GM21619 (cell line): ENCODE measurements around the gene CCDC142.
"Not testable (repeated sequence)": the region's sequence is repeated elsewhere in the genome, so short reads cannot be mapped to it uniquely, and the experiment has no call there.

Source experiments
- ATAC-seq: cut with Tn5 transposase; IDR thresholded peaks from one replicate; pipeline ENCODE4 v1.9.1; 2021; ENCODE audit not compliant: unreplicated experiment

CCDC142 gene

GRCh38 chr2:74447230-74447999 lies 35.4 kb downstream of the CCDC142 start:
- ATAC-seq, result no peak

- ATAC-seq, result no peak
These were observed 38.1 kb downstream of the CCDC142 start for GRCh38 chr2:74444498-74445318.

- ATAC-seq, result not testable (repeated sequence)
These were observed 40.1 kb downstream of the CCDC142 start for GRCh38 chr2:74442483-74443297.

- ATAC-seq, result no peak
These were observed 40.9 kb downstream of the CCDC142 start, which contains the start of gene RTKN for GRCh38 chr2:74441690-74442482. Gene RTKN (minus strand): TSS chr2:74441937. CDS start chr2:74441816, 121 bp downstream.

GRCh38 chr2:74441170-74441689 lies 41.6 kb downstream of the CCDC142 start:
- ATAC-seq, result no peak

- peak; percentile 86 for ATAC-seq
These were observed 42.2 kb downstream of the CCDC142 start for GRCh38 chr2:74440378-74441169.

- ATAC-seq, result no peak
These were observed 42.9 kb downstream of the CCDC142 start for GRCh38 chr2:74439803-74440377.

GRCh38 chr2:74439373-74439772 lies 43.4 kb downstream of the CCDC142 start:
- no peak for ATAC-seq

GRCh38 chr2:74438248-74438647 lies 44.5 kb downstream of the CCDC142 start:
- ATAC-seq, result no peak

GRCh38 chr2:74436848-74437695 lies 45.7 kb downstream of the CCDC142 start:
- ATAC-seq, result no peak

GRCh38 chr2:74436111-74436805 lies 46.5 kb downstream of the CCDC142 start:
- ATAC-seq, result no peak

GRCh38 chr2:74430502-74430901 lies 52.3 kb downstream of the CCDC142 start:
- ATAC-seq, result no peak

GRCh38 chr2:74429487-74430451 lies 53.0 kb downstream of the CCDC142 start:
- ATAC-seq, result no peak

- ATAC-seq, result no peak
These were observed 54.1 kb downstream of the CCDC142 start for GRCh38 chr2:74428675-74429074.

- no peak for ATAC-seq
These were observed 55.2 kb downstream of the CCDC142 start for GRCh38 chr2:74427551-74427950.

- ATAC-seq, result no peak
These were observed 56.5 kb downstream of the CCDC142 start for GRCh38 chr2:74426181-74426758.
